HepG2 (cell line): ENCODE measurements around the gene UNC5A. TPM values are rescaled to one million over a fixed set of nuclear protein-coding genes. Genes with fewer than 3 reads are reported as not detected.

Experiments used
- ATAC-seq: fragments of 200-7000 bp; cut with Tn5 transposase; 3 replicates; pipeline ENCODE4 v1.9.1; 2020; ENCODE audit warnings: mild to moderate bottlenecking, moderate library complexity
- BruUV-seq: library from RNA; stranded (reverse); fragments of 400-500 nt; replicated peaks from 2 replicates; lab custom pipeline; 2021; lab: Mats Ljungman, UMichigan
- CTCF ChIA-PET: fragments of 300-600 bp; formaldehyde crosslinking; extraction: SDS; loops from one replicate; lab custom pipeline; 2021; ENCODE audit warnings: low total read pairs, inconsistent platforms, low intra/inter-chr PET ratio; lab: Yijun Ruan, JAX
- POLR2A ChIA-PET: fragments of 350-600 bp; sonication (Branson Sonifier 250); formaldehyde crosslinking; loops from one replicate; lab custom pipeline; 2020; ENCODE audit warnings: antibody characterized with exemption, inconsistent platforms; lab: Yijun Ruan, JAX
- DNase-seq: peaks from one replicate; pipeline ENCODE4 v3.0.0-alpha.2; 2015; ENCODE audit warnings: low spot score
- FAIRE-seq: peaks from 3 replicates; lab custom pipeline; 2011; peaks lifted over from hg19 to GRCh38; lab: Jason Lieb, UNC
- H2AFZ ChIP-seq: one replicate; pipeline ENCODE4 v1.6.1; 2011; ENCODE audit warnings: low read length, inconsistent platforms
- H3K27ac ChIP-seq: fragments of 300-600 bp; 3 replicates; pipeline ENCODE4 v1.8.0; 2011; ENCODE audit warnings: mixed run types, mild to moderate bottlenecking, mixed read lengths, low read length, inconsistent platforms; ENCODE audit not compliant: insufficient read depth; ENCODE audit errors: extremely low read length
- H3K27me3 ChIP-seq, 2 experiments: fragments of 200-600 bp in 1 of 2; 2 replicates in 1 of 2; 3 replicates in 1 of 2; pipeline versions ENCODE4 v1.6.0 to v1.8.0; 2011; ENCODE audit warnings: low read length in 2 of 2, mild to moderate bottlenecking in 2 of 2, moderate library complexity in 2 of 2, inconsistent platforms in 1 of 2; ENCODE audit not compliant: insufficient read depth in 2 of 2, control insufficient read depth in 1 of 2
- H3K36me3 ChIP-seq, 2 experiments: fragments of 200-600 bp in 1 of 2; replicated peaks in 1 of 2; 2 replicates in 1 of 2; 3 replicates in 1 of 2; pipeline versions ENCODE4 v1.5.1 to v1.8.0; 2011; ENCODE audit warnings: low read length in 2 of 2, inconsistent platforms in 1 of 2; ENCODE audit not compliant: insufficient read depth in 2 of 2, control insufficient read depth in 1 of 2
- H3K4me1 ChIP-seq: 2 replicates; pipeline ENCODE4 v1.5.1; 2012; ENCODE audit warnings: low read length, inconsistent platforms; ENCODE audit not compliant: insufficient read depth
- H3K4me2 ChIP-seq: 2 replicates; pipeline ENCODE4 v1.6.0; 2011; ENCODE audit warnings: low read depth, low read length, inconsistent platforms
- H3K4me3 ChIP-seq, 3 experiments: fragments of 200-600 bp in 1 of 3; sonication (generic), shearing (Covaris generic) in 1 of 3; replicated peaks in 1 of 3; 2 replicates each; pipeline ENCODE4 v1.5.1; 2011 to 2016; ENCODE audit warnings: low read length in 3 of 3, inconsistent platforms in 2 of 3, low read depth in 2 of 3, mild to moderate bottlenecking in 2 of 3, control low read depth in 1 of 3, mixed read lengths in 1 of 3; ENCODE audit not compliant: insufficient read depth in 1 of 3
- H3K79me2 ChIP-seq: one replicate; pipeline ENCODE4 v1.6.1; 2011; ENCODE audit warnings: low read length, inconsistent platforms; ENCODE audit not compliant: insufficient read depth
- H3K9ac ChIP-seq: 2 replicates; pipeline ENCODE4 v1.6.0; 2011; ENCODE audit warnings: mild to moderate bottlenecking, low read depth, low read length, inconsistent platforms; ENCODE audit not compliant: insufficient read depth
- H3K9me3 ChIP-seq: 2 replicates; pipeline ENCODE4 v1.5.1; 2012; ENCODE audit warnings: mild to moderate bottlenecking, low read length
- H4K20me1 ChIP-seq: 2 replicates; pipeline ENCODE4 v1.6.0; 2011; ENCODE audit warnings: inconsistent platforms, mild to moderate bottlenecking, low read length, moderate library complexity; ENCODE audit not compliant: insufficient read depth
- CCDC6 ChIP-seq: sonication (generic); formaldehyde crosslinking; IDR thresholded peaks from 2 replicates; pipeline ENCODE4 v1.8.1; 2022; ENCODE audit warnings: mild to moderate bottlenecking, missing genetic modification reagents, moderate library complexity
- CEBPB ChIP-seq: IDR thresholded peaks from 2 replicates; pipeline ENCODE4 v1.6.1; 2011; ENCODE audit warnings: low read depth, low read length, improper control_type of control experiment, borderline replicate concordance
- CREB3 ChIP-seq: sonication (generic); formaldehyde crosslinking; IDR thresholded peaks from 2 replicates; pipeline ENCODE4 v1.5.0; 2020; ENCODE audit warnings: missing genetic modification reagents
- FOXK1 ChIP-seq: sonication (generic); formaldehyde crosslinking; IDR thresholded peaks from 2 replicates; pipeline ENCODE4 v1.4.0; 2020; ENCODE audit warnings: low read depth, missing genetic modification reagents, borderline replicate concordance
- HDAC2 ChIP-seq: sonication (generic); formaldehyde crosslinking; IDR thresholded peaks from 2 replicates; pipeline ENCODE4 v1.4.0; 2020; ENCODE audit warnings: missing genetic modification reagents
- ISL2 ChIP-seq: sonication (generic); formaldehyde crosslinking; IDR thresholded peaks from 2 replicates; pipeline ENCODE4 v1.5.0; 2020; ENCODE audit warnings: missing genetic modification reagents
- MZF1 ChIP-seq: sonication (generic); formaldehyde crosslinking; IDR thresholded peaks from 2 replicates; pipeline ENCODE4 v1.8.1; 2023; ENCODE audit warnings: mild to moderate bottlenecking, missing genetic modification reagents, borderline replicate concordance
- RBFOX2 ChIP-seq: fragments of 200-400 bp; formaldehyde crosslinking; IDR thresholded peaks from 2 replicates; pipeline ENCODE4 v1.6.1; 2017; ENCODE audit warnings: low read depth, mild to moderate bottlenecking, low read length
- SMC3 ChIP-seq: IDR thresholded peaks from 2 replicates; pipeline ENCODE4 v1.6.1; 2011; ENCODE audit warnings: low read length, improper control_type of control experiment
- SRY ChIP-seq: sonication (generic); formaldehyde crosslinking; IDR thresholded peaks from 2 replicates; pipeline ENCODE4 v1.8.0; 2022; ENCODE audit warnings: mild to moderate bottlenecking, missing genetic modification reagents
- YY1 ChIP-seq: IDR thresholded peaks from 2 replicates; pipeline ENCODE4 v1.6.1; 2011; ENCODE audit warnings: low read length, low read depth, moderate library complexity, mild to moderate bottlenecking; ENCODE audit not compliant: insufficient read depth, insufficient replicate concordance
- ZNF10 ChIP-seq: sonication (generic); formaldehyde crosslinking; IDR thresholded peaks from 2 replicates; pipeline ENCODE4 v1.4.0; 2020; ENCODE audit warnings: mild to moderate bottlenecking, low read depth, missing genetic modification reagents, borderline replicate concordance
- ZNF232 ChIP-seq: sonication (generic); formaldehyde crosslinking; IDR thresholded peaks from 2 replicates; pipeline ENCODE4 v1.4.0; 2020; ENCODE audit warnings: missing genetic modification reagents, borderline replicate concordance
- ZNF432 ChIP-seq: sonication (generic); formaldehyde crosslinking; IDR thresholded peaks from 2 replicates; pipeline ENCODE4 v1.5.0; 2020; ENCODE audit warnings: missing genetic modification reagents, mild to moderate bottlenecking, borderline replicate concordance
- ZNF556 ChIP-seq: sonication (generic); formaldehyde crosslinking; IDR thresholded peaks from 2 replicates; pipeline ENCODE4 v1.4.0; 2020; ENCODE audit warnings: mild to moderate bottlenecking, missing genetic modification reagents, borderline replicate concordance
- ZNF567 ChIP-seq: sonication (generic); formaldehyde crosslinking; IDR thresholded peaks from 2 replicates; pipeline ENCODE4 v1.8.1; 2023; ENCODE audit warnings: mild to moderate bottlenecking, missing genetic modification reagents, borderline replicate concordance
- ZNF574 ChIP-seq: sonication (generic); formaldehyde crosslinking; IDR thresholded peaks from 2 replicates; pipeline ENCODE4 v1.4.0; 2020; ENCODE audit warnings: missing genetic modification reagents
- ZNF652 ChIP-seq: IDR thresholded peaks from 2 replicates; pipeline ENCODE4 v1.6.1; 2016; ENCODE audit warnings: low read depth, borderline replicate concordance
- ZNF740 ChIP-seq: sonication (generic); formaldehyde crosslinking; IDR thresholded peaks from 2 replicates; pipeline ENCODE4 v1.4.0; 2020; ENCODE audit warnings: missing genetic modification reagents
- ZNF766 ChIP-seq: sonication (generic); formaldehyde crosslinking; IDR thresholded peaks from 2 replicates; pipeline ENCODE4 v1.5.0; 2020; ENCODE audit warnings: missing genetic modification reagents, borderline replicate concordance
- ZNF841 ChIP-seq: sonication (generic); formaldehyde crosslinking; IDR thresholded peaks from 2 replicates; pipeline ENCODE4 v1.8.1; 2023; ENCODE audit warnings: missing genetic modification reagents, borderline replicate concordance
- ZSCAN21 ChIP-seq: sonication (generic); formaldehyde crosslinking; IDR thresholded peaks from 2 replicates; pipeline ENCODE4 v1.8.0; 2022; ENCODE audit warnings: mild to moderate bottlenecking, missing genetic modification reagents, moderate library complexity, borderline replicate concordance
- WGBS: methylation state at CpG from one replicate; pipeline ENCODE4 v1.1.6; 2017; ENCODE audit warnings: low lambda C conversion rate; 5-methylcytosine and 5-hydroxymethylcytosine counted together
- in situ Hi-C: cut with HindIII; loops from 2 replicates; pipeline ENCODE4 v1.10.0; 2017; ENCODE audit warnings: low pct_unique_long_range_greater_than_20kb; ENCODE audit not compliant: extremely low pct_ligation_motif_present
- intact Hi-C: fragments of 100-400 bp; cut with micrococcal nuclease; formaldehyde crosslinking; loops from one replicate; pipeline ENCODE4 v1.10.0; 2022; ENCODE audit not compliant: unreplicated experiment
- polyA plus RNA-seq, 8 experiments: library from polyadenylated mRNA; depleted of rRNA in 3 of 8; stranded (reverse) in 7 of 8; unstranded in 1 of 8; fragments of >200 nt; fragmentation: Illumina TruSeq in 4 of 8; extraction: Trizol in 4 of 8; gene quantifications; 2 replicates each; pipeline versions ENCODE4 v1.2.1 to v1.2.3, GENCODE V29; 2011 to 2016; ENCODE audit warnings: low read depth in 4 of 8, missing spikeins in 1 of 8, mixed read lengths in 1 of 8; ENCODE audit not compliant: insufficient read depth in 1 of 8
- total RNA-seq, 5 experiments: library from RNA; depleted of rRNA; stranded (reverse); fragments of >200 nt; fragmentation: Illumina TruSeq; extraction: Trizol; gene quantifications; 2 replicates each; pipeline ENCODE4 v1.2.3, GENCODE V29; 2016; ENCODE audit warnings: low read depth in 1 of 5

The UNC5A gene
- total and polyA plus RNA-seq, 2 of the 13 experiments (the other 11 are each of a cell fraction or from before 2014, with no cell fraction given), result not detected

GRCh38 chr5:176863765-176864098 lies 53.4 kb downstream of the UNC5A start (continued):
- TF ChIP-seq MZF1 (no peak), ZNF740 (no peak), ZNF556 (CRISPR knock-in tag) (no peak)

- H3K9me3 ChIP-seq, result no peaks in the 10 kb centered on the region
- H3K4me1 ChIP-seq, result no peaks in the 10 kb centered on the region
- POLR2A ChIA-PET, result no interaction called here
- ATAC-seq (no peak), DNase-seq (no peak), FAIRE-seq (no peak)
- H3K4me3 ChIP-seq, result no peak overlapping the region
- TF ChIP-seq SRY (no peak), CCDC6 (CRISPR knock-in tag) (no peak), HDAC2 (no peak), ZNF232 (CRISPR knock-in tag) (no peak), SMC3 (no peak), CEBPB (no peak), FOXK1 (CRISPR knock-in tag) (no peak), CREB3 (CRISPR knock-in tag) (no peak), ZNF567 (no peak), ZSCAN21 (CRISPR knock-in tag) (no peak), ZNF652 (CRISPR knock-in tag) (no peak), ZNF574 (CRISPR knock-in tag) (no peak), ZNF841 (no peak), ZNF432 (CRISPR knock-in tag) (no peak), ZNF10 (CRISPR knock-in tag) (no peak), RBFOX2 (no peak), ISL2 (no peak), YY1 (no peak), ZNF766 (no peak)
- CTCF ChIA-PET, result no interaction called here
- H3K79me2 ChIP-seq, result no peaks in the 10 kb centered on the region
- 0 out of 2 replicates have a peak, but pooled peaks cover 6% of the 10 kb centered on the region for H4K20me1 ChIP-seq
- no peak overlapping the region for H3K9ac ChIP-seq
- H2AFZ ChIP-seq, result no peak overlapping the region
- no TSS peak for BruUV-seq
- no peak overlapping the region for H3K4me2 ChIP-seq
- intact Hi-C loops (no loop called here), in situ Hi-C loops (no loop called here)
- no peaks in the 10 kb centered on the region for H3K36me3 ChIP-seq
- peaks cover 31 to 83% of the 10 kb centered on the region in 2 experiments for H3K27me3 ChIP-seq
- no peak overlapping the region for H3K27ac ChIP-seq
- WGBS, result 24% methylated on average over 4 of the region's 8 CpGs
Observed at GRCh38 chr5:176864755-176865154, 54.4 kb downstream of the UNC5A start.
